OCI-LY7 (cell line): Measurements from ENCODE around the gene HBE1.

Source experiments
- EZH2phosphoT487 ChIP-seq: fragments of 200-600 bp; sonication (generic); IDR thresholded peaks from 2 replicates; pipeline ENCODE4 v1.6.1; 2018; ENCODE audit warnings: low read depth, borderline replicate concordance, mild to moderate bottlenecking, mixed run types, antibody characterized with exemption, low read length, moderate library complexity, mixed read lengths
- TF ChIP-seq, protein P1 (sequence below): fragments of 200-600 bp; sonication (generic); conservative IDR thresholded peaks from 2 replicates; pipeline ENCODE4 v1.5.1; 2014; ENCODE audit warnings: mild to moderate bottlenecking, antibody characterized with exemption, low read length, moderate library complexity, mixed read lengths

DNA sequence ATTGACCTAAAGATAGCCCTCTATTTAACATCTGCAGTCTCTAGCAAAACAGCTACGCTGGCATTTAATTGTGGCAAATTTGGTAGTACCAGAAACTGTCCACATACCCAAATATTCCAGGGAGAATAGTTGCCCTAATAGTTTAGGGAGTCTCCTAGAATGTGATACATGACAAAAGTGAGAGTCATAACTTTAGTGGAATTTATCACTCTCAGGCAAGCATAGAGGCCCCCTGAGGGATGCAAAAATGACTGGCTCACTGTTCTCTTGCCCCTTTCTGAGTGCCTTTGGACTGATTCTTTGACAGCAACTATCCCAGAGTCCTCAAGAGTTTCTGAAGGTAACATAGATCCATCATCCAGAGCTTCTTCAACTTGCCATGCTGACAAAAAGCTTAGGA is 34.3 kb upstream of the HBE1 start:
- TF ChIP-seq, protein P1, sequence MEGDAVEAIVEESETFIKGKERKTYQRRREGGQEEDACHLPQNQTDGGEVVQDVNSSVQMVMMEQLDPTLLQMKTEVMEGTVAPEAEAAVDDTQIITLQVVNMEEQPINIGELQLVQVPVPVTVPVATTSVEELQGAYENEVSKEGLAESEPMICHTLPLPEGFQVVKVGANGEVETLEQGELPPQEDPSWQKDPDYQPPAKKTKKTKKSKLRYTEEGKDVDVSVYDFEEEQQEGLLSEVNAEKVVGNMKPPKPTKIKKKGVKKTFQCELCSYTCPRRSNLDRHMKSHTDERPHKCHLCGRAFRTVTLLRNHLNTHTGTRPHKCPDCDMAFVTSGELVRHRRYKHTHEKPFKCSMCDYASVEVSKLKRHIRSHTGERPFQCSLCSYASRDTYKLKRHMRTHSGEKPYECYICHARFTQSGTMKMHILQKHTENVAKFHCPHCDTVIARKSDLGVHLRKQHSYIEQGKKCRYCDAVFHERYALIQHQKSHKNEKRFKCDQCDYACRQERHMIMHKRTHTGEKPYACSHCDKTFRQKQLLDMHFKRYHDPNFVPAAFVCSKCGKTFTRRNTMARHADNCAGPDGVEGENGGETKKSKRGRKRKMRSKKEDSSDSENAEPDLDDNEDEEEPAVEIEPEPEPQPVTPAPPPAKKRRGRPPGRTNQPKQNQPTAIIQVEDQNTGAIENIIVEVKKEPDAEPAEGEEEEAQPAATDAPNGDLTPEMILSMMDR = no peak
- no peak for TF ChIP-seq EZH2phosphoT487
